Fibroblast of lung (primary cell): ENCODE data around the gene RDH16. TPM values are rescaled to one million over a fixed set of nuclear protein-coding genes. Genes with fewer than 3 reads are reported as not detected.
"Not testable (repeated sequence)": the region's sequence is repeated elsewhere in the genome, so short reads cannot be mapped to it uniquely, and the experiment has no call there.

ENCODE experiments used
- DNase-seq, 2 donors: peaks; one replicate each; pipeline versions ENCODE4 v3.0.0 to v3.0.0-alpha.2; 2010; ENCODE audit warnings: low read depth in 2 of 2
- H2AFZ ChIP-seq: 2 replicates; pipeline ENCODE4 v1.5.1; 2012; ENCODE audit warnings: low read length, control low read depth, inconsistent platforms
- H3K27ac ChIP-seq: 2 replicates; pipeline ENCODE4 v1.5.1; 2011; ENCODE audit warnings: low read length, control low read depth; ENCODE audit not compliant: insufficient read depth
- H3K27me3 ChIP-seq: 2 replicates; pipeline ENCODE4 v1.5.1; 2011; ENCODE audit warnings: mild to moderate bottlenecking, low read length; ENCODE audit not compliant: control insufficient read depth, insufficient read depth
- H3K36me3 ChIP-seq: 2 replicates; pipeline ENCODE4 v1.5.1; 2011; ENCODE audit warnings: low read length; ENCODE audit not compliant: control insufficient read depth, insufficient read depth
- H3K4me1 ChIP-seq: 2 replicates; pipeline ENCODE4 v1.5.1; 2011; ENCODE audit warnings: low read length; ENCODE audit not compliant: control insufficient read depth, insufficient read depth; ENCODE audit errors: extremely low read depth
- H3K4me2 ChIP-seq: 2 replicates; pipeline ENCODE4 v1.5.1; 2011; ENCODE audit warnings: low read length, control low read depth; ENCODE audit not compliant: insufficient read depth; ENCODE audit errors: extremely low read depth
- H3K4me3 ChIP-seq, 4 experiments: fragments of 200-600 bp in 1 of 4; sonication (generic) in 1 of 4; replicated peaks in 1 of 4; 2 replicates each; pipeline ENCODE4 v1.5.1; 2011 to 2016; ENCODE audit warnings: low read length in 4 of 4, low read depth in 3 of 4, mild to moderate bottlenecking in 3 of 4, control low read depth in 2 of 4, inconsistent platforms in 1 of 4, mixed read lengths in 1 of 4; ENCODE audit not compliant: insufficient read depth in 1 of 4; ENCODE audit errors: control extremely low read depth in 1 of 4
- H3K79me2 ChIP-seq: 2 replicates; pipeline ENCODE4 v1.5.1; 2012; ENCODE audit warnings: mild to moderate bottlenecking, low read length, inconsistent platforms; ENCODE audit not compliant: control insufficient read depth, insufficient read depth
- H3K9ac ChIP-seq: 2 replicates; pipeline ENCODE4 v1.5.1; 2011; ENCODE audit warnings: mild to moderate bottlenecking, low read length, control low read depth; ENCODE audit not compliant: insufficient read depth
- H3K9me3 ChIP-seq: 2 replicates; pipeline ENCODE4 v1.5.1; 2012; ENCODE audit warnings: low read depth, low read length; ENCODE audit not compliant: control insufficient read depth, insufficient read depth
- H4K20me1 ChIP-seq: 2 replicates; pipeline ENCODE4 v1.5.1; 2011; ENCODE audit warnings: low read length; ENCODE audit not compliant: control insufficient read depth, insufficient read depth; ENCODE audit errors: extremely low read depth
- CTCF ChIP-seq, 2 donors: IDR thresholded peaks in 1 of 2; conservative IDR thresholded peaks in 1 of 2; 1 replicate in 1 of 2; 2 replicates in 1 of 2; pipeline ENCODE4 v1.5.1; 2011 to 2012; ENCODE audit warnings: low read length in 2 of 2, control low read depth in 1 of 2, inconsistent platforms in 1 of 2, low read depth in 1 of 2, mild to moderate bottlenecking in 1 of 2
- EZH2 ChIP-seq: IDR thresholded peaks from 2 replicates; pipeline ENCODE4 v1.5.1; 2012; ENCODE audit warnings: low read length, control low read depth, mild to moderate bottlenecking; ENCODE audit errors: missing control alignments
- polyA plus RNA-seq, 2 donors: library from polyadenylated mRNA; depleted of rRNA in 1 of 2; stranded (reverse) in 1 of 2; unstranded in 1 of 2; fragments of >200 nt; gene quantifications; 2 replicates each; pipeline ENCODE4 v1.2.1, GENCODE V29; 2011 to 2012; ENCODE audit warnings: missing spikeins in 1 of 2
- total RNA-seq: library from RNA; depleted of rRNA; stranded (reverse); fragments of >200 nt; gene quantifications from 2 replicates; pipeline ENCODE4 v1.2.1, GENCODE V29; 2014

RDH16 gene
- total and polyA plus RNA-seq, 2 donors (not counting 1 experiment from before 2014, with no cell fraction given): 0.17 TPM; not detected in 1

- not testable (repeated sequence) for H3K9ac ChIP-seq, H3K79me2 ChIP-seq, H2AFZ ChIP-seq, H3K4me3 ChIP-seq, DNase-seq, H3K36me3 ChIP-seq, H3K4me2 ChIP-seq, H4K20me1 ChIP-seq, H3K4me1 ChIP-seq, H3K9me3 ChIP-seq, H3K27me3 ChIP-seq, H3K27ac ChIP-seq
Measured at GRCh38 chr12:56963557-56963956, 6.1 kb upstream of the RDH16 start.

GRCh38 chr12:56962247-56962646 is 4.8 kb upstream of the RDH16 start:
- not testable (repeated sequence) for H3K79me2 ChIP-seq, H3K9ac ChIP-seq, H3K27me3 ChIP-seq, H3K4me1 ChIP-seq, H3K9me3 ChIP-seq, H3K36me3 ChIP-seq, H3K27ac ChIP-seq, H2AFZ ChIP-seq, H3K4me2 ChIP-seq, H3K4me3 ChIP-seq, DNase-seq, H4K20me1 ChIP-seq

- DNase-seq: no peak
- Histone ChIP-seq H3K4me3 (no peak overlapping the region), H3K4me2 (no peak overlapping the region), H4K20me1 (no peaks in the 10 kb centered on the region), H3K27me3 (peaks cover 3% of the 10 kb centered on the region), H3K9ac (no peak overlapping the region), H3K36me3 (no peaks in the 10 kb centered on the region), H3K27ac (no peak overlapping the region), H3K79me2 (no peaks in the 10 kb centered on the region), H2AFZ (no peak overlapping the region), H3K4me1 (no peaks in the 10 kb centered on the region), H3K9me3 (no peaks in the 10 kb centered on the region)
- no peak for TF ChIP-seq CTCF (conservative IDR thresholded peaks at IDR 0.05 in 1 of 2, IDR thresholded peaks at IDR 0.05 in 1 of 2; ENCODE audit: low read depth in 1 of 2, low read length in 2 of 2)
- TF ChIP-seq EZH2: no peak
Measured at GRCh38 chr12:56958422-56958821, 1.0 kb upstream of the RDH16 start.

GRCh38 chr12:56955631-56956256 is 1.7 kb downstream of the RDH16 start:
- no peaks in the 10 kb centered on the region for H4K20me1 ChIP-seq

More at GRCh38 chr12:56955631-56956256, 1.7 kb downstream of the RDH16 start:
- H3K4me3 ChIP-seq: no peak overlapping the region
- no peaks in the 10 kb centered on the region for H3K36me3 ChIP-seq
- H3K9ac ChIP-seq: no peak overlapping the region
- H3K9me3 ChIP-seq: no peaks in the 10 kb centered on the region
- TF ChIP-seq CTCF (conservative IDR thresholded peaks at IDR 0.05 in 1 of 2, IDR thresholded peaks at IDR 0.05 in 1 of 2; ENCODE audit: low read depth in 1 of 2, low read length in 2 of 2): no peak
- TF ChIP-seq EZH2: no peak
- DNase-seq: peak in 1 of 2 donors; percentile 21
- H3K79me2 ChIP-seq: no peaks in the 10 kb centered on the region
- no peaks in the 10 kb centered on the region for H3K4me1 ChIP-seq
- no peak overlapping the region for H3K27ac ChIP-seq
- H3K27me3 ChIP-seq: peaks cover 3% of the 10 kb centered on the region
- H3K4me2 ChIP-seq: no peak overlapping the region
- no peak overlapping the region for H2AFZ ChIP-seq
